OCI-LY7 (cell line): ENCODE data around the gene HK2. TPM values are rescaled to one million over a fixed set of nuclear protein-coding genes. Genes with fewer than 3 reads are reported as not detected.
"Not testable (repeated sequence)": the region's sequence is repeated elsewhere in the genome, so short reads cannot be mapped to it uniquely, and the experiment has no call there.

ENCODE experiments used
- BruUV-seq: library from RNA; stranded (reverse); fragments of 400-500 nt; replicated peaks from 2 replicates; lab custom pipeline; 2021; lab: Mats Ljungman, UMichigan
- CTCF ChIA-PET: fragments of 300-600 bp; sonication (Branson Sonifier 250); formaldehyde crosslinking; loops from one replicate; lab custom pipeline; 2022; ENCODE audit warnings: antibody characterized with exemption; ENCODE audit not compliant: unreplicated experiment; lab: Charles Lee
- POLR2A ChIA-PET: fragments of 300-600 bp; sonication (Branson Sonifier 250); formaldehyde crosslinking; loops from one replicate; lab custom pipeline; 2022; ENCODE audit warnings: antibody characterized with exemption; lab: Charles Lee
- DNase-seq: peaks from one replicate; pipeline ENCODE4 v3.0.0-alpha.2; 2015; ENCODE audit warnings: low spot score
- H2AFZ ChIP-seq: fragments of 200-600 bp; sonication (generic), shearing (Covaris generic); 2 replicates; pipeline ENCODE4 v1.6.1; 2014; ENCODE audit warnings: mild to moderate bottlenecking, antibody characterized with exemption, low read length, moderate library complexity
- H3K27ac ChIP-seq: fragments of 200-600 bp; sonication (generic); 2 replicates; pipeline ENCODE4 v1.5.1; 2014; ENCODE audit warnings: mixed run types, low read depth, mild to moderate bottlenecking, moderate library complexity, low read length, inconsistent platforms; ENCODE audit not compliant: poor library complexity, severe bottlenecking
- H3K36me3 ChIP-seq: fragments of 200-600 bp; sonication (generic); 2 replicates; pipeline ENCODE4 v1.6.1; 2014; ENCODE audit warnings: mild to moderate bottlenecking, antibody characterized with exemption, low read length, moderate library complexity, mixed read lengths; ENCODE audit not compliant: insufficient read depth
- H3K4me1 ChIP-seq: fragments of 200-600 bp; sonication (generic); 2 replicates; pipeline ENCODE4 v1.5.1; 2014; ENCODE audit warnings: mild to moderate bottlenecking, low read length; ENCODE audit not compliant: insufficient read depth, poor library complexity, severe bottlenecking
- H3K4me2 ChIP-seq: fragments of 200-600 bp; sonication (generic); 2 replicates; pipeline ENCODE4 v1.6.1; 2014; ENCODE audit warnings: mild to moderate bottlenecking, low read length
- H3K4me3 ChIP-seq: fragments of 200-600 bp; sonication (generic); 2 replicates; pipeline ENCODE4 v1.5.1; 2014; ENCODE audit warnings: mild to moderate bottlenecking, low read depth, low read length; ENCODE audit not compliant: poor library complexity, severe bottlenecking
- H3K79me2 ChIP-seq: fragments of 200-600 bp; sonication (generic); 2 replicates; pipeline ENCODE4 v1.6.1; 2016; ENCODE audit warnings: low read depth, mild to moderate bottlenecking, low read length, moderate library complexity, mixed read lengths; ENCODE audit not compliant: insufficient read depth
- H3K9me2 ChIP-seq: fragments of 200-600 bp; sonication (generic); 2 replicates; pipeline ENCODE4 v1.6.1; 2016; ENCODE audit warnings: mild to moderate bottlenecking, low read length, mixed read lengths; ENCODE audit not compliant: insufficient read depth
- H3K9me3 ChIP-seq: fragments of 200-600 bp; sonication (generic); 2 replicates; pipeline ENCODE4 v1.6.1; 2014; ENCODE audit warnings: mild to moderate bottlenecking, mixed run types, low read length, mixed read lengths
- H4K20me1 ChIP-seq: fragments of 200-600 bp; sonication (generic); 2 replicates; pipeline ENCODE4 v1.6.1; 2014; ENCODE audit warnings: mild to moderate bottlenecking, antibody characterized with exemption, low read length, moderate library complexity, mixed read lengths; ENCODE audit not compliant: insufficient read depth
- EZH2phosphoT487 ChIP-seq: fragments of 200-600 bp; sonication (generic); IDR thresholded peaks from 2 replicates; pipeline ENCODE4 v1.6.1; 2018; ENCODE audit warnings: low read depth, borderline replicate concordance, mild to moderate bottlenecking, mixed run types, antibody characterized with exemption, low read length, moderate library complexity, mixed read lengths
- intact Hi-C: fragments of 100-400 bp; cut with micrococcal nuclease; formaldehyde crosslinking; loops from one replicate; pipeline ENCODE4 v1.10.0; 2022; ENCODE audit not compliant: unreplicated experiment
- total RNA-seq, 2 experiments: library from RNA; depleted of rRNA in 1 of 2; stranded (reverse); fragments of >200 nt in 1 of 2; shearing (Covaris generic) in 1 of 2; gene quantifications; 2 replicates each; pipeline ENCODE4 v1.2.3, GENCODE V29; 2014 to 2022
- TF ChIP-seq, protein P1 (sequence below): fragments of 200-600 bp; sonication (generic); conservative IDR thresholded peaks from 2 replicates; pipeline ENCODE4 v1.5.1; 2014; ENCODE audit warnings: mild to moderate bottlenecking, antibody characterized with exemption, low read length, moderate library complexity, mixed read lengths

HK2 gene
- total RNA-seq, 2 experiments from 2014 or later = 8.6 to 50.5 TPM

DNA sequence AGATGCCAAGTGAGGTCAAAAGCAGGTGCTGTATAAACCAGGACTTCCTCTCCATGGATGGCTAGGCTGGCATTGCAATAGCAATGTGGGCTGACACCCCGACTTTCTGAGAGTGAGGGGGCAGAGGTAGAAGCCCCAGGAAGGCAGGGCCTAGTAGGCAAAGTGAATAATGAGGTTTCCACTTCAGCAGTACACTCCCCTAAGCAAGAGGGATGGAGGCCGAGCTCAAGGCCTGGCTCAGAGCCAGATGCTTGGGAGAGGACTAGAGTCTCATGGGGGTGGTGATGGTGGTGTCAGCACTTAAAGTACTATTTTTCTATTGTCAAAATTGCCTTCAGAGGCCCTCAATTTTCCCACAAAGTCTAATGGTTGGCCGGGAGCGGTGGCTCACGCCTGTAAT is 41.6 kb upstream of the HK2 start:
- no peak for DNase-seq
- ChIA-PET CTCF (no interaction called here), POLR2A (no interaction called here)

DNA sequence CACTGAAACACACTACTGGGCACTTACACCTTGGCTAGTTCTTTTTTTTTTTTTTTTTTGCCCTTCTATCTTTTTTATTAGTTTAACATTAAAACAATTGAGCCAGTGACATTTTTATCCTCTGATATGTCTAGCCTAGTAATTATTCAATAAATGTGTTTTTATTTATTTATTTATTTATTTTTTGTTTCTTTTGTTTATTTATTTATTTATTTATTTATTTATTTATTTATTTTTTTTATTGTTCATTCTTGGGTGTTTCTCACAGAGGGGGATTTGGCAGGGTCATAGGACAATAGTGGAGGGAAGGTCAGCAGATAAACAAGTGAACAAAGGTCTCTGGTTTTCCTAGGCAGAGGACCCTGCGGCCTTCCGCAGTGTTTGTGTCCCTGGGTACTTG is 39.0 kb upstream of the HK2 start:
- CTCF ChIA-PET, intact Hi-C loops: not testable (repeated sequence)

More for the DNA sequence above, 41.6 kb upstream of the HK2 start:
- H2AFZ ChIP-seq = no peak overlapping the region
- H3K79me2 ChIP-seq = no peaks in the 10 kb centered on the region
- H3K27ac ChIP-seq = no peak overlapping the region
- H3K4me3 ChIP-seq = no peak overlapping the region
- no peak overlapping the region for H3K4me2 ChIP-seq
- no peaks in the 10 kb centered on the region for H4K20me1 ChIP-seq
- TF ChIP-seq, protein P1, sequence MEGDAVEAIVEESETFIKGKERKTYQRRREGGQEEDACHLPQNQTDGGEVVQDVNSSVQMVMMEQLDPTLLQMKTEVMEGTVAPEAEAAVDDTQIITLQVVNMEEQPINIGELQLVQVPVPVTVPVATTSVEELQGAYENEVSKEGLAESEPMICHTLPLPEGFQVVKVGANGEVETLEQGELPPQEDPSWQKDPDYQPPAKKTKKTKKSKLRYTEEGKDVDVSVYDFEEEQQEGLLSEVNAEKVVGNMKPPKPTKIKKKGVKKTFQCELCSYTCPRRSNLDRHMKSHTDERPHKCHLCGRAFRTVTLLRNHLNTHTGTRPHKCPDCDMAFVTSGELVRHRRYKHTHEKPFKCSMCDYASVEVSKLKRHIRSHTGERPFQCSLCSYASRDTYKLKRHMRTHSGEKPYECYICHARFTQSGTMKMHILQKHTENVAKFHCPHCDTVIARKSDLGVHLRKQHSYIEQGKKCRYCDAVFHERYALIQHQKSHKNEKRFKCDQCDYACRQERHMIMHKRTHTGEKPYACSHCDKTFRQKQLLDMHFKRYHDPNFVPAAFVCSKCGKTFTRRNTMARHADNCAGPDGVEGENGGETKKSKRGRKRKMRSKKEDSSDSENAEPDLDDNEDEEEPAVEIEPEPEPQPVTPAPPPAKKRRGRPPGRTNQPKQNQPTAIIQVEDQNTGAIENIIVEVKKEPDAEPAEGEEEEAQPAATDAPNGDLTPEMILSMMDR = no peak
- no peaks in the 10 kb centered on the region for H3K4me1 ChIP-seq
- H3K9me3 ChIP-seq = 0 out of 2 replicates have a peak, but pooled peaks cover 7% of the 10 kb centered on the region
- BruUV-seq = no TSS peak
- H3K36me3 ChIP-seq = no peaks in the 10 kb centered on the region
- H3K9me2 ChIP-seq = no peaks in the 10 kb centered on the region
- intact Hi-C loops = no loop called here

DNA sequence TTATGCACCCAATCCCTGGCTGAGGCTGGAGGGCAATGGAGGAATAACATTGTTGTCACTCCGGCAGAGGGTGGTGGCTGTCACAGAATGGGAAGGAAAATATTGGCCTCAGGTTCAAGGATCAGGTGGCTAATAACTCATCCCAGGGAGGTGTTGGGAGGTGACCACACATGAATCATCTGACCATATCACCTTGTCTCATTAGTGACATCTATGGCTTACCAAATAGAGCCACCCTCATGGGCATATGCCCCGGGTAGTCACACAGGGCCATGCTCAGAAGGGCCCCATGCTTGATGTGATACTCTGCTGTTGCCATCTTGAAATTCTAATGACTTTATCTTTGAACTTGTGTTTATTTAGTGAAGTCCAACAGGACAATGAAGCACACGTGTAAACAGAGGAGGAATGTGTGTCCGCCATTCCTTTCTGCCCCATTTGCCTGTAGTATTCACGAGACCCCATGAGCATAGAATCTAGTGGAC is 27.5 kb upstream of the HK2 start:
- intact Hi-C loops = no loop called here
- ChIA-PET POLR2A (no interaction called here), CTCF (no interaction called here)
- BruUV-seq = no TSS peak
- H2AFZ ChIP-seq = no peak overlapping the region
- H3K4me3 ChIP-seq = no peak overlapping the region
- no peaks in the 10 kb centered on the region for H3K9me3 ChIP-seq
- no peaks in the 10 kb centered on the region for H3K36me3 ChIP-seq
- DNase-seq = no peak
- H3K4me2 ChIP-seq = no peak overlapping the region
- no peak overlapping the region for H3K27ac ChIP-seq
- no peaks in the 10 kb centered on the region for H3K9me2 ChIP-seq
- no peaks in the 10 kb centered on the region for H3K79me2 ChIP-seq
- H4K20me1 ChIP-seq = no peaks in the 10 kb centered on the region
- no peaks in the 10 kb centered on the region for H3K4me1 ChIP-seq
- TF ChIP-seq EZH2phosphoT487 = no peak
- TF ChIP-seq, protein P1 = no peak

More for the DNA sequence above, 39.0 kb upstream of the HK2 start:
- H2AFZ ChIP-seq, H3K36me3 ChIP-seq, POLR2A ChIA-PET, H3K9me2 ChIP-seq, H3K4me3 ChIP-seq, DNase-seq, H3K4me2 ChIP-seq, H4K20me1 ChIP-seq, BruUV-seq, H3K27ac ChIP-seq, H3K9me3 ChIP-seq, H3K4me1 ChIP-seq, H3K79me2 ChIP-seq: not testable (repeated sequence)
